Myocyte (in vitro differentiated cells): ENCODE data around the gene SECTM1. TPM values are rescaled to one million over a fixed set of nuclear protein-coding genes. Genes with fewer than 3 reads are reported as not detected.

Experiments
- DNase-seq: peaks from one replicate; pipeline ENCODE4 v3.0.0-alpha.2; 2012; ENCODE audit warnings: low read depth
- total RNA-seq: library from RNA; depleted of rRNA; stranded (reverse); fragments of >200 nt; gene quantifications from 2 replicates; pipeline ENCODE4 v1.2.3, GENCODE V29; 2014

SECTM1 gene
- total RNA-seq, 1 donor from 2014 or later, result 65.8 TPM

DNA sequence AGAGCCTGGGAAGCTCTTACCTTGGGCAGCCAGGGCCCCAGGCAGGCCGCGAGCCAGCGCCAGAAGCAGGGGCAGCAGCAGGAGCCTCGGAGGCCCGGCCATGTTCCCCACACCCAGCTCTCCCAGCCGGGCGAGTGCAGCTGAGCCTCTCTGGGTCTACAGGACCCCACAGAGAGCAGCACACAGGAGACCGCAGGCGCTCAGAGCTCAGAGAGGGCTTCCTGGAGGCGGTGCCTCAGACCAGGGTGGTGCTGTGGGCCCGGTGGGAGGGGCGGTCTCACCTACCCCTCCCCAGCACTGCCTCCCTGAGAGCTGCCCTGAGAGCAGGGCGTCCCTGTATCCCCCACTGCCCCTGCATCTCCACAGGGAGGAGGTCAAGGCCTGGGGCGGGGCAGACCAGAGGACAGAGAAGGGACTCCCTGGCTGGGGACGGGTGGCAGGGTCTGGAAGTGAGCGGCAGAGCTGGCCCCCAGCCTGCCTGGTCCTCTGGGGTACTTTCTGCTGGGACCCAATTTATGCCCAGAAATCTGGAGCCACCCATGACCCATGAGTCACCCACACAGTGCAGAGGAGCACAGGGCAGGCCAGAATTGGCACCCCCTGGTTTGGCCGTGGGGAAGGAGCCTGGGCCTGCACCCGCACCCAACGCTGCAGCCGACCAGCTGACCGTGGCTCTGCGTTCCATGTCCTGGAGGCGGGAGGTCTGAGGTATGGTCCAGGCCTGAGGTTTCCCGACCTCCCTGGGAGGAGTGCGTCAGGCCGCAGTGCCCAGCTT lies 16.0 kb downstream of the SECTM1 start, which contains the start of gene CD7:
TSS of gene CD7 (minus strand) at position 215 of the 775 bp plus-strand sequence. CDS start at position 102, 113 bp downstream.
- DNase-seq, result no peak

DNA sequence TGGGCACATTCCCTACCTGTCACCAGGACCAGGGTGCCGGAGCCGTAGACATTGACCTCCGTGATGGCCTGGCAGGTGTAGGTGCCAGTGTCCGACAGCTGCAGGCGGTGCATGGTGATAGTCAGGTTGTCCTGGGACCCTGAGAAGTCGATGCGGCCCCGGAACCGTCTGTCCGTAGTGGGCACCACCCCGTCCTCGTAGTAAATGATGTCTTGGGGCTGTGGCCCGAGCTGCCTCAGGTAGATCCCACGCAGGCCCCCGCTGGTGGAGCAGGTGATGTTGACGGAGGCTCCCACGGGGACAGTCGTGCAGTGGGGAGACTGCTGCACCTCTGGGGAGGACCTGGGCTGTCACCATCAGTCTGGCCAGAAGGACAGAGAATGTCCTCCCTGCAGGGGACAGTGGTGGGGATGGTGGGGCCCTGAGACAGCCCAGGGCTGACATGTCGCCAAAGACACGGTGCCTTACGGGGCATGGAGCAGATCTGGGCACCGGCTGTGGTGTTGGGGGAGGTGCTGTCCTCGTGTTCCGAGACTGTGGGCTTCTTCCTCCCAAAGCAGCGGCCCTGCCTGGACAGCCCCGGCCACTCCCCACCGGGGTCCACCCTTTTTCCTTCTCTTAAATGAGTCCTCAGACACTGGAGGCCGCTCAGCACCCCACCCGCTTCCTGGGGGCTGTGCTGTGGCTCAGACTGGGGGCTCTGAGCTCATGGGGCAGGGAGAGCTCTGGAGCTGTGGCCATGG lies 16.7 kb downstream of the SECTM1 start:
- DNase-seq, result no peak

DNA sequence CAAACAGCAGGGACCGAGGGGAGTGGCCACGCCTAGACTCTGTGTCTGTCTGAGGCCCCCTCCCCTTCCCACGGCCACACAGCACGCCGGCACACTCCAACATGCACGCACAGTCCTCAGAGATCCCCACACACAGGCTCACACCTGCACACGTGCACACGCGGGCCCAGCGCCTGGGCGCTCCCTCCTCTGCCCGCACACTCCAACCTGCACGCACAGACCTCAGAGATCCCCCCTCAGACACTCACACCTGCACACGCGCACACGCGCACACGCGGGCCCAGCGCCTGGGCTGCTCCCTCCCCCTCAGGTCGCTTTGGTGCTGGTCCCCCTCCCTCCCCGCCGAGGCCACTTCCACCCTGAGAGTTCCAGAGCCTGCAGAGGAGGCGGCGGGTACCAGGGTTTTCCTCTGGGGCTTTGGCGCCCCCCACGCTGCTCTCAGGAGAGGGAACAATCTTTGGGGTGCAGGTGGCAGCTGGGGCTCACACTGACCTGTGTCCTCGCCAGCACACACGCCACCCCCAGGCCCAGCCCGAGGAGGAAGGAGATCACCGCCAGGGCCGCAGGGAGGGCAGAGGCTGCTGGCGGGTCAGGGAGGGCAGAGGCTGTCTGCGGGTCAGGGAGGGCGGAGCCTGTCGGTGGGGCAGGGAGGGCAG lies 17.7 kb downstream of the SECTM1 start:
- DNase-seq, result no peak

DNA sequence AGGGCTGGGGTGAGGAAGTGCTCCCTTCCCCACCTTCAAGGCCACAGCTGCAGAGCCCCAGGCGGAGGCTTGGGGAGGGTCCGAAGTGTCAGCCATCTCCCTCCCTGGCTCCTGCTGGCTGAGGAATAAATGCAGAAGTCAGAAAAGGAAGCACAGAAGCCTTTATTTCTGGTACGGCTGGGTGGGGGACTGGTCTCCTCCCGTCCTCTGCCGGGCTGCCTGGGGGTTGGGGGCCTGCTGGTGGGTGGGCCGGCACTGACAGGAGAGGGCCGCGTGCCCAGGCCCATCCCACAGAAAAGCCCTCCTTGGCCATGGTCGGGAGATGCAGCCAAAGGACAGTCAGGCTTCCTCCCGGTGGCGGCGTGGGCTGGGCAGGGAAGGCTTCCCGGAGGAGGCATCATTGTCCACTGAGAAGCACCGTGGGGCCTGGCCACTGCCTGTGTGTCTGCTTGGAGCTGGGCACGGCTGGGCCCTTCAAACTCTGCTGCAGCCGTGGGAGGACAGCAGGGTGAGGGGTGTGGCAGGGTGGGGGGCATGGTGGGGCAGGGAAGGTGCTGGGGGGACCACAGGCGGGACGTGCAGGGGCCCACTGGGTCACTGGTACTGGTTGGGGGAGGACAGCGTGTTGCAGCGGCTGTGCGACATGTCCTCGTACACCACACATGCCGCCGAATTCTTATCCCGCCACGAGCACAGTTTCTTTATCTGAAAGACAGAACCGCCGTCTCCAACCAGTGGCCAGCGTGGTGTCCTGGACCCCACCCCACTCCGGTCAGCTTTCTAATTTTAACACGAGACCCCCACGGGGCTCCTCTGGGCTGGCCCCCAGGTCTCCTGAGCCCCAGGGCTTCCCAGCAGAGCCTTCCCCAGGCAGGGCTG lies 18.6 kb downstream of the SECTM1 start:
- no peak for DNase-seq

DNA sequence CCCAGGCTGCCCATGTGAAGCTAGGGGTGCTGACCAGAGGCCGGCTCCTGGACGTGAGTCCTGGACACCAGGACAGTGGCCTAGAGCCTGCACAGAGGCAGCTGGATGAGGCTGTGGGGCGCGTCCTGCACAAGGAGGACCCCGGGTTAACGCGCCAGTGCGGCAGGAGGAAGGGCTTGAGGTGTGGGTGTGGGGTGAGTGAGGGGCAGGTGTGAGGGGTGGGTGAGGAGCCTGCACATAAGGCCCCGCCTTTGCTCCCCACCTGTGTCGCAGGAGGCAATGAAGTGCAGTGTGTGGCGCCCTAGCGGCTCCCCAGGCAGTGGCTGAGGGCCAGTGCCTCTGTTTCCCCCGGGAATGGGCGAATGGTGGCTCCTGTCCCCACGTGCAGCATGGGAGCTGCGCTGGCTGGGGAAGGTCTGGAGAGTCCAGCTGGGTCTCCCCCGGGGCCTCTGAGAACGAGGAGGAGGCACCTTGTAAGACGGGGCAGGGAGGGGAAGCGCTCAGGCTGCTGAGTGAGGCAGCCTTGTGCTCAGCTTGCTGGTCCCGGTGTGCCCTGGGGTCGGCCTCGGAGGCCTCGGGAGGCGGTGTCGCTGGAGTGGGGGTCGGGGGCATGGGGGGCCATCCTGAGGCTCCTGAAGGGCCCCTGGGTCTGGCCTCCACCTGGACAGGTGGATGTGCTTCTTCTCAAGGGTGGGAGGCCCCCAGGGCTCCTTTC lies 19.4 kb downstream of the SECTM1 start:
- DNase-seq, result no peak

- no peak for DNase-seq
Observed at GRCh38 chr17:82313195-82314011, 20.2 kb downstream of the SECTM1 start.

DNA sequence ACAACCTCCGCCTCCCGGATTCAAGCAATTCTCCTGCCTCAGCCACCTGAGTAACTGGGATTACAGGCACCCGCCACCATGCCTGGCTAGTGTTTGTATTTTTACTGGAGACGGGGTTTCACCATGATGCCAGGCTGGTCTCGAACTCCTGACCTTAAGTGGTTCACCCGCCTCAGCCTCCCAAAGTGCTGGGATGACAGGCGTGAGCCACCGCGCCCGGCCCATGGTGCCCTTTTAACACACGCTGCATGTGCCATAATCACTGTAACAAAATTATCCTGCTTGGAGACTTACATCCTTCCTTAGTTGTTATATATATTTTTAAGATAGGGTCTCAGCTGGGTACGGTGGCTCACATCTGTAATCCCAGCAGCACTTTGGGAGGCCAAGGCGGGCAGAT lies 21.6 kb downstream of the SECTM1 start:
- DNase-seq, result no peak

DNA sequence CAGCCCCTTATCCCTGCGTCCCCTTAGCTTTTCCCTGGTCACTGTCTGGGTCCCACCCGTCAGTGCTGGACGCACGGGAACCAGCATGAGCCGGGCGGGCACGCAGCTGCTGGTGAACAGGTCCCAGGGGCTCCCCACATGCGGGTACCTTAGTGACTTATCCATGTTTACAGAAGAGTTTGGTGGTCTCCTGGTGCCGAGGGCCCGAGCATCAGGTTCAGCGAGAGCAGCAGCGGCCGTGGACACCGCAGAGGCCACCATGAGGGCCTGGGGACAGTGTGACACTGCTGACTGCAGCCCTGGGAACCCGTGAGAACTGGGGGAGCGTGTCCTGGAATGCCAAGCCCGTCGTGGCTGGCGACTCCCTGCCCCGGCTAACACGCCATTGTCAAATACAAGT lies 22.7 kb downstream of the SECTM1 start:
- DNase-seq, result no peak

GRCh38 chr17:82309656-82310570 lies 23.7 kb downstream of the SECTM1 start:
- DNase-seq, result no peak

GRCh38 chr17:82305727-82306300 lies 27.8 kb downstream of the SECTM1 start:
- no peak for DNase-seq

DNA sequence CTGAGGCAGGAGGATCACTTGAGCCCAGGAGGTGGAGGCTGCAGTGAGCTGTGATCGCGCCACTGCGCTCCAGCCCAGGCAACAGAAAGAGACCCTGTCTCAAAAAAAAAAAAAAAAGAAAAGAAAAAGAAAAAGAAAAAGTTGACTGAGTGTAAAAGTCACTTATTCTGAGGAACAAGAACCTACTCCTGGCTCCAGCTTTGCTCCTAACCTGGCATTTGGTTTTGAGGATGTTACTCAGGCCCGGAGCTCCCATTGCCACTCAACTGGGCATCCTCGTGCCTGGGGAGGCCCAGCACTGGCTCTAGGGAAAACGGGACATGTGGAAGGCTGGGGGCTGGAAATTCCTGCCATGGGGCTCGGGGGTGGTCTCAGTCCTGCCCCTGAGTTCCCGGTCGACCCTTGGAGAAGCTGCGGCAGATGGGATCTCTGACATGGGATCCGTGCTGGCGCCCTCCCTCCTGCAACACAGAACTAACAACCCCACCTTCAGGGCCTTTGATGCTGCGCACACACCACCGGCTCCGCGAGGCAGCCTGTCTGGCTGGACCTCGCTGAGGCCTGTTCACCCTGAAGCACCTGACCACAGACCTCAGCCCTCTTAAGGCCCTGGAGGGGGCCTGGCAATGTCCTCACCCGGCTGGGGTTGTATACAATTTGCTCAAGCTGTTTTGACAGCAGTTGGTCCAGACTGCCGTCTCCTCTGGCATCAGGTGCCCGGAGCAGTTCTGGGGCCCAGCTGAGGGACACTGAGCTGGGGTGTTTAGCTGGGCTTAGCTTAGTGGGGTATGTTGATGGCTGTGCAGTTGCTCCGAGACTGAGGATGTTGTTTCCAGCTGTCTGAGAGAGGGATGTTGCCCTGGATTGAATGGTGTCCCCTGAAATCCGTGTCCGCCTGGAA lies 28.5 kb downstream of the SECTM1 start:
- no peak for DNase-seq

DNA sequence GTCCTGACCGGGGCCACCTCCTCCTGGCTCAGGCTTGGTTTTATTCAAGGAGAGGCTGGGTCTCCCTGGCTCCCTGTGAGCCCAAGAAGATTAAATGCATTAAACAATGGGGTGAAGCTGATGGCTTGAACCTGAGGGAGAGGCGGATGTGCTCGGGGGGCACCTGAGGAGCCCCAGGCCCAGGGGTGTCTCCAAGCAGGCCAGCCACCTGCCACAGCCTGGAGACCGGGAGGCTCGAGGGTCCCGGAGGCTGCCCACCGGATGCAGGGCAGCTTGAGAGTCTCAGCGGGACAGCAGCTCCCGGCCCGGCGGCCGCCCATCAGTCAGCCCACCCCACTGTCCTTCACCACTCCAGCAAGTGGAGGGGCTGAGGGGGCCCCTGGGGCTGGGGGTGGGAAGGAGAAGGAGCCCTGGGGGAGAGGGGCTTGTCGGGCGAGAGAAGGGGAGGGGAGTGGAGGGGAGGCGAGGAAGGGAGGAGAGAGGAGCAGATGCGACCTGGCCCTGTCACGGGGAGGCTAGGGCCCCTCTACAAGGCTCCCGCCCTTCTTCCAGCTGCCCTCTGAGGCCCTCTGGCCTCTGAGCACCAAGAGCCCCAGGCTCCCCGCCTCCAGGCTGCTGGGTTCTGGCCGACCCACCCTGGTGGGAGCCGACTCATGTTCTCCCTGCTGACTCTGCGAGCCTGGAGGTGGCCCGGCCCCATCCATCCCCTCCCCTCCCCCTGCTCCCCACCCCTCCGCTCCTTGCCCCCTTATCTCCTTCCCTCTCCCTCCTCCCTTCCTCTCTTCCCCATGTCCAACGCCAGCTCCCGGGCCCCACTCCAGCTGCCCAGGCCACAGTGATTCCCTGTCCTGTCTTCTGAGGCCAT lies 29.4 kb downstream of the SECTM1 start:
- no peak for DNase-seq

- DNase-seq, result peak; percentile 22
Observed at GRCh38 chr17:82302991-82303943, 30.3 kb downstream of the SECTM1 start.

GRCh38 chr17:82302568-82302963 lies 31.0 kb downstream of the SECTM1 start:
- DNase-seq, result no peak
